Tongue (tissue), 2 donors: ENCODE data around the gene OSTC. TPM values are rescaled to one million over a fixed set of nuclear protein-coding genes. Genes with fewer than 3 reads are reported as not detected.

Source experiments
- DNase-seq: peaks from one replicate; pipeline ENCODE4 v3.0.0-alpha.2; 2015
- total RNA-seq: library from RNA; depleted of rRNA; stranded (reverse); fragments of >200 nt; gene quantifications from one replicate; pipeline ENCODE4 v1.2.3, GENCODE V29; 2014

OSTC gene
- 85.3 TPM for total RNA-seq

GRCh38 chr4:108650212-108651013, at the start of gene OSTC:
Gene OSTC (plus strand): TSS chr4:108650599. CDS start chr4:108650656, 57 bp downstream.
- DNase-seq: peak; percentile 99

DNA sequence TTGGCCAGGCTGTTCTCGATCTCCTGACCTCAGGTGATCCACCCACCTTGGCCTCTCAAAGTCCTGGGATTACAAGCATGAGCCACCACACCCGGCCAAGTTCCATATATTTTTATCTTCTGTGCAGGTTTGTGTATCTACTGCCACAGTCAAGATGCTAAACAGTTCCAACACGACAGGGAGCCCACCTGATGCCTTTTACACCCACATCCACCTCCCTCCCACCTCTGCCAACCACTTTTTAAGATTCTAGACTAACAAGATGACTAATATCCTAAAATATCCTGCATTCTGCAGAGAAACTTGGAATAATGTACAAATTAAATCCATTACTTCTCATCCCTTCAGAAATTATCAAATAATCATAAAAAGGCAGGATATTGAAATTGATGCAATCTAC, 49.3 kb upstream of the OSTC start:
- DNase-seq: no peak

DNA sequence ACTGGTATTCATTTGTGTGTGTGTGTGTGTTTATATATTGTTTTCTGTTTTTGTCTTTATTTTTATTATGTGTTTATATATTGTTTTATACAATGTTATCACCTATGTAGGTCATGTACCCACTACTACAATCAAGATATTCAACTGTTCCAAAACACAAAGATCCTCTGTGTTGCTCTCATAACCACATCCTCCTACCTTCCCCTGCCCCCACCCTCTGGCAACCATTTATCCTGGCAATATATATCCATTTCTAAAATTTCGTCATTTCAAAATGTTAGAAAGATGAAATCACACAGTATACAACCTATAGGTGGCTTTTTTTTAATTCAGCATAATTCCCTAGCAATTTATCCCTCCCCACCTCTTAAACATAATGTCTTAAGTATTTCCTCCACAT, 48.9 kb upstream of the OSTC start:
- DNase-seq: no peak

DNA sequence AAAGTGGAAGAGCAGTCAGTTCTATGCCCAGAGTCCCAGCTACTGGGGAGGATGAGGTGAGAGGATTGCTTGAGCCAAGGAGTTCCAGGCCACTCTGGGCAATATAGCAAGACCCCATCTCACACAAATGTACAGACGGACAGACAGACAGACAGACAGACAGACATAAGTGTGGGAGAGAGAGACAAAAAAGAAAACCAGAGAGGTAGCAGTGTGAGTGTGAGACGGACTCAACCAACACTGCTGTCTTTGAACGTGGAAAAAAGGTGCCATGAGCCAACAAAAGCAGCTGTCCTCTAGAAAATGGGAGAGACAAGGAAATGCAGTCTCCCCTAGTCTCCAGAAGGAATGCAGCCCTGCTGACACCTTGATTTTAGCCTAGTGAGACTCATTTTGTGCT, 48.2 kb upstream of the OSTC start:
- DNase-seq: no peak

- no peak for DNase-seq
Observed at GRCh38 chr4:108607079-108607815, 43.2 kb upstream of the OSTC start.

GRCh38 chr4:108611365-108611764, 39.0 kb upstream of the OSTC start:
- no peak for DNase-seq

DNA sequence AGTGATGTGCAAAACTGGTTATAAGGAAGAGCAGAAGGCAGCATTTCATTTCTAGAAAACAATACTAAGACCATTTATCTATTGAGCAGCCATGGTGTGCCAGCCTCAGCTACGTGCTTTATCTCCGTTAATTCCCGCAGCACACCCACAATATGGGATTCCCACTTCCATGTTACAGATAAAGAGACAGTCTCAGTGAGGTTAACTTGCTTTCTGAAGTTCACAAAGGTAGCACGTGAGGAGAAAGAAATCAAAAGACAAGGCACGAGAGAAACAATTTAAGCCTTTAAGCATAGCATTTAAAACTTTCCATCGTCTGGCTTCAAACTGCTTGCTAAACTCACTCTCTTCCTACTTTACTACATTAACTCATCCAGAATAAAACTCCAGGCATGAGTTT, 38.0 kb upstream of the OSTC start:
- no peak for DNase-seq

- no peak for DNase-seq
Observed at GRCh38 chr4:108619372-108620100, 30.9 kb upstream of the OSTC start.

DNA sequence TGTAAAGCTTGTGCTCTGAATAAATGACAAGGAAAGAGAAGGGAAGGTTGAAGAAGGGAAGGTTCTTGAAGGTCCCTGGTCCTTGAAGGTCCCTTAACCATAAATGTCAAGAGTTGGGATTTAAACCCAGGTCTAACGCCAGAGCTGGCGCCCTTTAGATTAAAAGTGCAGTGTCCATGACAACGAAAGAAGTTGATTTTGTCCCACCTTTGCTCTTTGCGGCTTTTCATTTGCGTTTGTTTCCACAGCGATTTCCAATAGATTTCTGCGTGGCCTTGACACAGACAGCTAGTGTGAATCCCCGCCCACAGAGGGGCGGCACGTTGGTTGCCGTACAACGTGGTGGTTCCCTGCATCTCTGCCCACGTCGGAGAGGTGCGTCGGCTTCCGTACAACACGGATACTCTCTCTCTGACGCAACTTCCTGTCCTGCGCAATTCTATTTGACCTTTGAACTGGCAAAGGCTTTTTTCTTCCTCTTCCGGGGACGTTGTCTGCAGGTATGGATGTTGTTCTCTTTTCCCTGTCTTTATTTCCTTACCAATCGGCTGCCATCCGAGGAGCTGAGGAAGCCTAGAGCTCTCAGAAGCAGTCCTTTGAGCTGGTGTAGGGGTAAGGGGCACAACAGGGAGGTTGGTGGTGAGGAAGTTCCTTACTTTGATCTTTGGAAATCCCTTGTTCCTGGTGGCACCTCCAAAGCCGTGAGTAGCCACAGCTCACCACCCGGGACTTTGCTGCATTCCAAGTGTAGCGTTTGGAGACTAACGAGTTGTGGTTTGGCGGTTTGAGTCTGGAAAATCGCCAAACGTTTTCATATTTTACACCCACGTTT, 30.1 kb upstream of the OSTC start, which contains the start of gene RPL34:
TSS of gene RPL34 (plus strand) at position 476 of the 832 bp plus-strand sequence. CDS start 1,384 bp downstream, outside the sequence.
- DNase-seq: peak; percentile 99

DNA sequence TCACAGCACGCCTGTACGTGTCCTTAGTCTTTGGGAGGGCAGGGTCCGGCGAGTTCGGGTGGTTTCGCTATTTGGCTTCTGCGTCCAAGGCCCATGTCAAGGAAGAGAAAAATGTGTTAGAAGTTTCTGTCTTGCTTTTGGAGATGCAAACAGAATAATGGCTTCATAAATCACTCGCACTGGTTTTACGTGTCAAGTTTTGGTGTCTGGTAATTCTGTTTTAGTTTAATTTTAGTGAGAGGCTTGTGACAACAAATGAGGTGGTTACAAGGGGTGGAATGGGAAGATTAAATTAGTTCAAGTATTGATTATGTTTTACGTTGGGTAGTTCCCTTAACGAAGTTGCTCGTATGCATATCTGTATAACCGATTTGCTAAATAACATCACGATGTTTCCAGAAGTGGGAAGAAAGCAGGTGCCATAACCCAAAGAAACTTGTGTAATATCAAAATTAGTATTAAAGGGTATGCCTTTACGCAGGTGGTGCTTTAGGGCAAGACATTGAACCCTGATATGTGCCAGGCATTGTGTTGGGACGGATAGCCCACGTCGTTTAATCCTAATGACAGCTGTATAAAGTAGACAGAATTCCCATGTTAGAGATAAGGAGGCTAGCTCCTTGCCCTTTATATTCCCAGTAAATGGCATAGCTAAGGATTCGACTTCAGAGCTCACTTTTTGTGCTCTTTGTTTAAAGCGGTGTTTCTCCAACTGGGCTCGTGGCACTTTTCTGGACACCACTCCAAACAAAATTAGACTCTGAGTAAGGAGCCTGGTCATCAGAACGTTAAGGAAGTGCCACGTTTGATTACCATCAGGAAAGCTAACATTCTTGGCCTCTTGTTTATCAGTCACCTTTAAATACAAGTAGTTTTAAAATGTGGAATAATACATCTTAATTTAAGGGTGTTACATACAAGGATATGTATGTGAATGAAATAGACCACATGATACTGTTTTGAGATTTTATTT, 29.2 kb upstream of the OSTC start:
- DNase-seq: peak; percentile 2

DNA sequence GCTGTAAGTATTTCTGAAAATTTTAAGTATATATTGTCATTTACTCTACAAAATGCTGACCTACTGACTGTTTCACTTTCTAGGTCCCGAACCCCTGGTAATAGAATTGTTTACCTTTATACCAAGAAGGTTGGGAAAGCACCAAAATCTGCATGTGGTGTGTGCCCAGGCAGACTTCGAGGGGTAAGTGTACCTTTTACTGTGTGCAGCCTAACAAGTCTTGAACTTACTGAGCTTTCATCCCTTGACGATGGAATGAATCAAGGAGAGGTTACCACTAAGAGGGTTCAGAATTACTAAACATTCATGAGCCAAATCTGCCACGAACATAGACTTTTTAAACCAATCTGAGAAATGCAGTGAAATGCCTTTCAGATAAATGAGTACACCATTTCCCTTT, 28.4 kb upstream of the OSTC start:
- no peak for DNase-seq

DNA sequence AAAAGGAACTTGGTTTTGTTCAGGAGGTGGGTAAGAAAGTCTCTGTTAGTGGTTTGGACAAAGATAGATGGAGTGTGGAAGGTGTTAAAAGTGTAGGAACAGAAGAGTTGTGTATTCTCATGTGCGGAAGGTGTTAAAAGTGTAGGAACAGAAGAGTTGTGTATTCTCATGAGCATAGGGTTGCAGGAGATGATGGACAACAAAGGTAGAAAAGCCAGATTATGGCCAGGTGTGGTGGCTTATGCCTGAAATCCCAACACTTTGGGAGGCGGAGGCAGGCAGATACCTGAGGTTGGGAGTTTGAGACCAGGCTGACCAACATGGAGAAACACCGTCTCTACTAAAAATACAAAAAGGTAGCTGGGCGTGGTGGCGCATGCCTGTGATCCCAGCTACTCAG, 27.6 kb upstream of the OSTC start:
- DNase-seq: no peak

GRCh38 chr4:108624263-108625056, 25.9 kb upstream of the OSTC start:
- no peak for DNase-seq

DNA sequence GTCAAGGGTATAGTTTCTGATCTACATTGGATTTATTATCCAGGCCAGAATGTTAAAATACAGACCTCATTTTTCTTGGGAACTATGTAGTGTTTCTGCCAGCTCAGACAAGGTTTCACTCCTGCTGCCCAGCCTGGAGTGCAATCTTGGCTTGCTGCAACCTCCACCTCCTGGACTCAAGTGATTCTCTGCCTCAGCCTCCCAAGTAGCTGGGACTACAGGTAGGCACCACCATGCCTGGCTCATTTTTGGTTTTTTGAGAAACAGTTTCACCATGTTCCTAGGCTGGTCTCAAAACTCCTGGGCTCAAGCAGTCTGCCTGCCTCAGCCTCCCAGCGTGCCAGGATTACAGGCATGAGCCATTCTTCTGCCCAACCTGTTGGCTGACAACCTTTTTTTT, 24.3 kb upstream of the OSTC start:
- DNase-seq: no peak

DNA sequence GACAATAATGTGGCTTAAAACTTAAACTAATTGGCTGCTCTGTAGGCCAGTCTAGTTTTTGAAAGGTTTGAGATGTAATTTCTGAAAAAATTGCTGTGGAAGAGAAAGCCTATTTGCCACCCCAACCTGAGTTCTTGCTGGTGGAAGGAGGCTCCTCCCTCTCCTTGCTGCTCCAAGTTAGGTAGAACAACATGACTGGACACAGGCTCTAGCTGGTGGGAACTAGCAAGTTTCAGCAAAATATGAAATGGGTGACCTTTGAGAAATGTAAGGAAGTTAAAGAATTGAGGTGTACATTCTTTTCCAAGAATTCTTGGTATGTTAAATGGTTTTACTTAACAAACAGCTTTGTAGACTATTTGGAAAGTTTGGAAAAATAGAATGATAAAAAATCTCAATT, 22.0 kb upstream of the OSTC start:
- DNase-seq: no peak

GRCh38 chr4:108635070-108635655, 15.2 kb upstream of the OSTC start:
- DNase-seq: no peak

GRCh38 chr4:108636246-108636645, 14.2 kb upstream of the OSTC start:
- no peak for DNase-seq

DNA sequence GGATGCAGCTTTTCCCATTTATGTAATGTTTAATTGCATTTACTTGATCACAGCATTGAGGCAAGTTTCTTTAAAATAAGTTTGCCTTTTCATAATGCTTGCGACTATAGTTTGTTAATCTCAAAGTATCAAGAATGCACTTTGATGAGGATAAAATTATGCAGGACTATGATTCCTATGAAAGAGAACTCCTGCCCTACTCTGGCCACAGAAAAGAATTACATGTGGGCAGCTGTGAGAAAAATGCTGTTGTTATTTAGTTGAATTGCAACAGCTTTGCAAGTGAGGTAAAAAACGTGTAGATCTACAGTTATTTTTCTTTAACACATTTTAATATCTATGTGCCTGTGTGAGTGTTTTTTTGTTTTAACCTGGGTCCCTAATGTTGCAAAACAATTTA, 12.5 kb upstream of the OSTC start:
- DNase-seq: no peak

DNA sequence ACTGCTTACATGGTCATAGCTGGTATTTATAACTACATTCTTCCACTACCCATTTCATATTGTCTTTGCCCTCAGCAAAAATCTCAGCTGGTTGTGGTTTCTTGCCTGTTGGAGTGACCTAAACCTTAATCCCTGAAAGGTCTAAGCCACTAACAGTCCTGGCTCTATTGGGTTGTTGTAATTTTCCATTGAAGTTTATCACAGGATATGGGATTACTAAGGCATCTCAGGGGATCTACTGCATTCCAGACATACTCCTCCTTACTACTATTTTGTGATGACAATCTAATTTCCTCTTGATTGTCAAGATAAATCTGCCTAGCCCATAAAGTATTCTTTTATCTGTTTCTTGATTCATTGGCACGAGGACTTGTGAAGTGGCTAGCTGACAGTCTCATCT, 6.2 kb upstream of the OSTC start:
- DNase-seq: no peak

- DNase-seq: no peak
Observed at GRCh38 chr4:108646706-108647105, 3.7 kb upstream of the OSTC start.
